ENCODE data around the gene FBP2. TPM values are rescaled to one million over a fixed set of nuclear protein-coding genes. Genes with fewer than 3 reads are reported as not detected.

FBP2 gene
- total RNA-seq, 2 donors from 2014 or later: not detected

DNA sequence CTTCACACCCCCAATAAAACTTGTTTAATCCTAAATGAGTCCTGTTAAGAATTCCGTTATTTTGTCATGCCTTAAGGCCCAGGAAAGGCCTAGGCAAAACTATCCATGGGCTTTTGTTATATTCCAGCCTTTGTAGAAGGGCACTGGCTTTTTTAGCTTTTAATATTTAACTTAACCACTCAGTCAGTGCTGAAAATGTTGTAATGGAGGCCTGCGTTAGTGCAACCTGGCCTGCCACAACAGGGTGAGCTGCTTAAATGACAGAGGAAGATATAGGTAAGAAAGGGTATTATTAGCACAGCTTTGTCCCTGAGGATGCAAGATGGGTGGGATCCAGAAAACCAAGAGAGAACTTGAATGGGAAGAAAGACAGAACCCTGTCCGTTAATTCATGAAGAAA lies 78.9 kb downstream of the FBP2 start:
- Histone ChIP-seq H3K36me3 (ENCODE audit: control insufficient read depth, insufficient read depth, low read length) (no peaks in the 10 kb centered on the region), H3K27me3 (ENCODE audit: control insufficient read depth, insufficient read depth, low read length, poor library complexity, severe bottlenecking) (no peaks in the 10 kb centered on the region), H3K9ac (ENCODE audit: extremely low read depth, low read length, poor library complexity, severe bottlenecking) (no peak overlapping the region), H3K4me1 (ENCODE audit: control insufficient read depth, insufficient read depth, low read length) (no peaks in the 10 kb centered on the region), H3K27ac (ENCODE audit: low read depth, low read length) (no peak overlapping the region), H3K4me3 (ENCODE audit: low read length) (no peak overlapping the region), H3K9me3 (ENCODE audit: control insufficient read depth, low read length) (peaks cover 3% of the 10 kb centered on the region)
- DNase-seq: no peak
- TF ChIP-seq, protein P1, sequence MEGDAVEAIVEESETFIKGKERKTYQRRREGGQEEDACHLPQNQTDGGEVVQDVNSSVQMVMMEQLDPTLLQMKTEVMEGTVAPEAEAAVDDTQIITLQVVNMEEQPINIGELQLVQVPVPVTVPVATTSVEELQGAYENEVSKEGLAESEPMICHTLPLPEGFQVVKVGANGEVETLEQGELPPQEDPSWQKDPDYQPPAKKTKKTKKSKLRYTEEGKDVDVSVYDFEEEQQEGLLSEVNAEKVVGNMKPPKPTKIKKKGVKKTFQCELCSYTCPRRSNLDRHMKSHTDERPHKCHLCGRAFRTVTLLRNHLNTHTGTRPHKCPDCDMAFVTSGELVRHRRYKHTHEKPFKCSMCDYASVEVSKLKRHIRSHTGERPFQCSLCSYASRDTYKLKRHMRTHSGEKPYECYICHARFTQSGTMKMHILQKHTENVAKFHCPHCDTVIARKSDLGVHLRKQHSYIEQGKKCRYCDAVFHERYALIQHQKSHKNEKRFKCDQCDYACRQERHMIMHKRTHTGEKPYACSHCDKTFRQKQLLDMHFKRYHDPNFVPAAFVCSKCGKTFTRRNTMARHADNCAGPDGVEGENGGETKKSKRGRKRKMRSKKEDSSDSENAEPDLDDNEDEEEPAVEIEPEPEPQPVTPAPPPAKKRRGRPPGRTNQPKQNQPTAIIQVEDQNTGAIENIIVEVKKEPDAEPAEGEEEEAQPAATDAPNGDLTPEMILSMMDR (conservative IDR thresholded peaks at IDR 0.05): no peak
- no peak overlapping the region for H3K4me3 Mint-ChIP-seq
- peaks cover 3% of the 10 kb centered on the region for H3K4me1 Mint-ChIP-seq
- no peaks in the 10 kb centered on the region for H3K36me3 Mint-ChIP-seq (ENCODE audit: low read depth)
- H3K27me3 Mint-ChIP-seq (ENCODE audit: insufficient read depth): no peaks in the 10 kb centered on the region
- WGBS, 2 experiments (ENCODE audit: insufficient coverage in 1 of 2, insufficient read length in 1 of 2): 92 to 96% methylated on average over 2 to 3 of the region's 3 CpGs
- peaks cover 7% of the 10 kb centered on the region for H3K9me3 Mint-ChIP-seq
- H3K27ac Mint-ChIP-seq: no peak overlapping the region

DNA sequence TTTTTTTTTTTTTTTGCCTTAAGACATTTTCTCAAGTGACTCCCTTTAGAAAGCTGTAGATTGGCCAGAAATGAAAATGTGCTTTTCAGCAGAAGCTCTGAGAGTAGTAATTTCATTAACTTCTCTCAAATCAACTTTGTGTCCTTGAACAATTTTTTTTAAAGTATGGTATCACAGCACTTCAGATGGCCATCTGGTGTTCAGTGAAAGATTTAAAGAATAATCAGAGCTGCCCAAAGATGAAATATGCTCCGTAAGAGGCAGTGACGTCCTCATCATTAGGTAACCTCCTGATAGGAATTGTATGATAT lies 81.7 kb downstream of the FBP2 start:
- H3K27ac ChIP-seq (ENCODE audit: low read depth, low read length): no peak overlapping the region
- Mint-ChIP-seq H3K27me3 (ENCODE audit: insufficient read depth) (no peaks in the 10 kb centered on the region), H3K4me3 (no peak overlapping the region), H3K27ac (no peak overlapping the region), H3K9me3 (no peaks in the 10 kb centered on the region), H3K4me1 (peaks cover 3% of the 10 kb centered on the region), H3K36me3 (ENCODE audit: low read depth) (no peaks in the 10 kb centered on the region)
- TF ChIP-seq, protein P1 (conservative IDR thresholded peaks at IDR 0.05): no peak
- no peaks in the 10 kb centered on the region for H3K36me3 ChIP-seq (ENCODE audit: control insufficient read depth, insufficient read depth, low read length)
- no peaks in the 10 kb centered on the region for H3K27me3 ChIP-seq (ENCODE audit: control insufficient read depth, insufficient read depth, low read length, poor library complexity, severe bottlenecking)
- H3K4me1 ChIP-seq (ENCODE audit: control insufficient read depth, insufficient read depth, low read length): no peaks in the 10 kb centered on the region
- WGBS, 2 experiments (ENCODE audit: insufficient coverage in 1 of 2, insufficient read length in 1 of 2): 91 to 95% methylated on average over 2 of the region's 2 CpGs
- H3K9ac ChIP-seq (ENCODE audit: extremely low read depth, low read length, poor library complexity, severe bottlenecking): no peak overlapping the region
- H3K4me3 ChIP-seq (ENCODE audit: low read length): no peak overlapping the region
- H3K9me3 ChIP-seq (ENCODE audit: control insufficient read depth, low read length): no peaks in the 10 kb centered on the region
- no peak for DNase-seq

DNA sequence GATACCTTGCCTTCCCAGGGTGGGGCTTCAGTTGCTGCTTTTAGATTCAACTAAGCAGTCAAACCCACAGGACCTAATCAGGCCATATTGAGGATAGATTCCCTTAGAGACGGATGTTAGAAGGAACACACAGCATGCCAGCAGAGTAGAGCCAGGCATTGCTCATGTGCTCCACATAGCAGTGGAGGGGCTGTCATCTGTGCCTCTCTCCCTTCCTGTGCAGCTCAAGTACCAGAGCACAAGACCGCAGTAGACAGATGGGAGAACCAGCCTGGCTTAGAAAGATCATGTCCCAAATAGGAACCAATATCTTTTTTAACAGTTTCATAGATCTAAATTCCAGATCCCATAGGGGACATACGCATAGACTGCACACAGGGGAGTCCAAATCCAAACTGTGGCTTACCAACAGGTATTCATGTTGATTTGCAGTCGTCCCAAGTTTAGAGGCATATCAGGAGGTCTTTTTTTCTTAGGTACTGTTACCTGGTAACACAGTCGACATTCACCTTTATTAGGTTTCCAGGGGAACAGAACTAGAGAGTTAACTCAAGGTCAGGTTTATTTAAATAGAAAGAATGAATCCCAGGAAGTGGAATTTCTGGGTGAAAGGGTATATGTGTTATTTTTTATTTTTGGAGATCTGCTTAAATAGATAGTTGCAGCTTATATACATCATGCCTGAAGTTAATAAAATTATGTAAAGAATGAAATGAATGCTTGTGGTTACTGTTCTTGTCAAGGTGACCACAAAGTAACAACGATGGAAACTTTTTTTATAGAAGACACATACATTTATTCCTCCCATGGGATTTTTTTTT lies 82.3 kb downstream of the FBP2 start:
- no peaks in the 10 kb centered on the region for H3K4me1 ChIP-seq (ENCODE audit: control insufficient read depth, insufficient read depth, low read length)
- H3K4me3 ChIP-seq (ENCODE audit: low read length): no peak overlapping the region
- peaks cover 3% of the 10 kb centered on the region for H3K4me1 Mint-ChIP-seq
- no peak overlapping the region for H3K27ac ChIP-seq (ENCODE audit: low read depth, low read length)
- no peaks in the 10 kb centered on the region for H3K27me3 ChIP-seq (ENCODE audit: control insufficient read depth, insufficient read depth, low read length, poor library complexity, severe bottlenecking)
- H3K9me3 ChIP-seq (ENCODE audit: control insufficient read depth, low read length): no peaks in the 10 kb centered on the region
- H3K27ac Mint-ChIP-seq: no peak overlapping the region
- no peaks in the 10 kb centered on the region for H3K9me3 Mint-ChIP-seq
- 76 to 93% methylated on average over 3 to 6 of the region's 6 CpGs for WGBS, 2 experiments (ENCODE audit: insufficient coverage in 1 of 2, insufficient read length in 1 of 2)
- TF ChIP-seq, protein P1 (conservative IDR thresholded peaks at IDR 0.05): no peak
- H3K27me3 Mint-ChIP-seq (ENCODE audit: insufficient read depth): no peaks in the 10 kb centered on the region
- H3K36me3 Mint-ChIP-seq (ENCODE audit: low read depth): no peaks in the 10 kb centered on the region
- DNase-seq: no peak
- no peak overlapping the region for H3K9ac ChIP-seq (ENCODE audit: extremely low read depth, low read length, poor library complexity, severe bottlenecking)
- no peaks in the 10 kb centered on the region for H3K36me3 ChIP-seq (ENCODE audit: control insufficient read depth, insufficient read depth, low read length)
- no peak overlapping the region for H3K4me3 Mint-ChIP-seq

Other genes with a start within 250 kb of the FBP2 start
- gene PCAT7, start 38.7 kb downstream of the FBP2 start, total RNA-seq: 1 to 10 TPM; 4.2 to 7.3 TPM
- 1 to 10 TPM in 1 of 2 donors, under 1 TPM in 1; 0.95 to 1.0 TPM for gene FBP1, start 45.7 kb upstream of the FBP2 start, total RNA-seq
- 10 to 100 TPM; 23.4 to 33.7 TPM for gene AOPEP, start 132.9 kb upstream of the FBP2 start, total RNA-seq